Dendritic cell treated with granulocyte-macrophage colony-stimulating factor and Interleukin-4, amounts not matched to agents 40 ng/mL and 50 ng/mL, for 4 days (primary cell): Measurements from ENCODE around the gene CD200.

ENCODE experiments used
- H3K27ac Mint-ChIP-seq: one replicate; pipeline ENCODE4 v1.8.0; 2022; ENCODE audit warnings: mild to moderate bottlenecking, mixed read lengths
- H3K27me3 Mint-ChIP-seq: one replicate; pipeline ENCODE4 v1.8.0; 2022; ENCODE audit warnings: mild to moderate bottlenecking, mixed read lengths
- H3K36me3 Mint-ChIP-seq: one replicate; pipeline ENCODE4 v1.8.0; 2022; ENCODE audit warnings: low read depth, mixed read lengths
- H3K4me1 Mint-ChIP-seq: one replicate; pipeline ENCODE4 v1.8.0; 2022; ENCODE audit warnings: low read depth, mixed read lengths
- H3K4me3 Mint-ChIP-seq: one replicate; pipeline ENCODE4 v1.8.0; 2022; ENCODE audit warnings: mild to moderate bottlenecking, moderate library complexity, mixed read lengths
- H3K9me3 Mint-ChIP-seq: one replicate; pipeline ENCODE4 v1.8.0; 2022; ENCODE audit warnings: mixed read lengths
- intact Hi-C: fragments of 100-400 bp; cut with micrococcal nuclease; formaldehyde crosslinking; loops from one replicate; pipeline ENCODE4 v1.15.0; 2022

The CD200 gene

GRCh38 chr3:112409041-112409440, 76.1 kb downstream of the CD200 start:
- Mint-ChIP-seq H3K36me3 (no peaks in the 10 kb centered on the region), H3K27ac (no peak overlapping the region), H3K4me3 (no peak overlapping the region), H3K9me3 (no peaks in the 10 kb centered on the region), H3K27me3 (no peaks in the 10 kb centered on the region), H3K4me1 (peaks cover 26% of the 10 kb centered on the region)
- intact Hi-C loops, result no loop called here

- H3K36me3 Mint-ChIP-seq, result no peaks in the 10 kb centered on the region
- no peaks in the 10 kb centered on the region for H3K9me3 Mint-ChIP-seq
- no peak overlapping the region for H3K27ac Mint-ChIP-seq
- no peaks in the 10 kb centered on the region for H3K27me3 Mint-ChIP-seq
- intact Hi-C loops, result no loop called here
- peaks cover 21% of the 10 kb centered on the region for H3K4me1 Mint-ChIP-seq
- no peak overlapping the region for H3K4me3 Mint-ChIP-seq
These were observed 78.5 kb downstream of the CD200 start for GRCh38 chr3:112411425-112411824.
